ENCODE results near the gene VPS37B.

Gene VPS37B

GRCh38 chr12:122850695-122851350 is 45.1 kb downstream of the VPS37B start:
- DNase-seq: no peak

GRCh38 chr12:122850048-122850445 is 45.9 kb downstream of the VPS37B start:
- no peak for DNase-seq

DNA sequence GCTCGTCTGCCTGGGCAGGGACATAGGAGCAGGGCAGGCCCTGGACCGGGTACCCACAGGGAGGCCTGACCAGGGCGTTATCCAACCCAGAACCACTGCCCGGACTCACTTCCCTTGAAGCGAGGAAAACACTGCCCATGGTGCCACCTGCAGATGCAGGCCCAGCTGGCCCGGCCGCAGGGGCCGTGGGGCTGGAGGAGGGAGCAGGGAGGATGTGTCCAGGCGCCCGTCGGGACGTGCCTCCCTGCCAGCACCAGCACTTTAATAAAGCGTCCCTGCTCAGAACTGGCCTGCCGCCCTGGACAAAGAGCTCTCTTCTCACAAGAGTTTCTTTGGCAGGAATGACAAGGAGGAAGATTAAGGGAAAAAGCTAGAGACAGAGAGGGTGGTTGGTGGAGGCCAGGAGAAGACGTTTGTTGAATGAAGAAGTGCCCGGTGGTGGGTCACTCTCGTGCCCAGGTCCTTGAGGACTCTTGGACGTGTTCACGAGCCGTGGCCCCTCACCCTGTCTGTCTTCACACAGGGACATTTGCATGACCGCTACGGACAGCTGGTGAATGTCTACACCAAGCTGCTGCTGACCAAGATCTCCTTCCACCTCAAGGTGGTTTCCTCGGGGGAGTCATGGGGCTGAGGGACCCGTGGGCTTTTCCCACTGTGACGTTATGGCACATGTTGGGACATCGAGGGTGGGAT is 46.4 kb downstream of the VPS37B start:
- no peak for DNase-seq

GRCh38 chr12:122848471-122849351 is 47.2 kb downstream of the VPS37B start:
- DNase-seq: no peak

DNA sequence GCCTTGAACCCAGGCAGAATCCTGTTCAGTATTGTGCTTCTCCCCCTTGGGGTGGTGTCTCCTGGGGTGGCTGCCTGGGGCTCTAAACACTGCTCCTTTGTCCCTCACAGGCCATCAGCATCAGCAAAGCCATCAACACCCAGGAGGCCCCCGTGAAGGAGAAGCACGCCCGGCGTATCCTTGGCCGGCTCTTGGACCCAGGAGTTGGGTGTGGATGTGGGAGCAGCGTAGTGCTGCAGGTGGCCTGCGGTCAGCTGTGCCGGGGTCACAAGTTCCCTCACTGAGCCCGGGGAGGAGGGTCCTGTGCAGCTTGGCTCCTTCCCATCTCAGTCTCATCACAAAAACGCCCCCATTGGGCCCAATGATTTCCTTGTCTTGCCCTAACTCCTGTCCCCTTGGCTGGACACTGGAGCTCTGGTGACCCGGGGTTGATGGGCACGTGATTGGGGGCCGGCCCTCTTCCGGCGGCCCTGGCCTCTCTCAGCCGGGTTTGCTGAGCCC is 48.0 kb downstream of the VPS37B start:
- DNase-seq: no peak

DNA sequence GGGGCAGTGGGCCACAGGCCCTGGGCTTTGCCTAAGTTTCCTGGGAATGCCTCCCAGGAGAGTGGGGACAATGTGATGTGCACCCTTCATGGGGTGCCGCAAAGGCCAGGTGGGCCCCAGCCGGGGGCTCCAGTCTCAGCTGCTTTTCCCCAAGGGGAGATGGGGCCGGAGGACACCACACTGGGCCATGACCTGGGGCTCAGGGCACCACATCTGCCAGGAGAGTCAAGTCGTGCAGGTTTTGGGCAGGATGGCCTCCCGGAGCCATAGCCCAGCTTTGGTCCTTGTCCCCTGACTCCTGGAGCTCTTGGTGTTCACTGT is 48.4 kb downstream of the VPS37B start:
- DNase-seq: no peak

- no peak for DNase-seq
Observed at GRCh38 chr12:122846622-122847515, 49.1 kb downstream of the VPS37B start.

DNA sequence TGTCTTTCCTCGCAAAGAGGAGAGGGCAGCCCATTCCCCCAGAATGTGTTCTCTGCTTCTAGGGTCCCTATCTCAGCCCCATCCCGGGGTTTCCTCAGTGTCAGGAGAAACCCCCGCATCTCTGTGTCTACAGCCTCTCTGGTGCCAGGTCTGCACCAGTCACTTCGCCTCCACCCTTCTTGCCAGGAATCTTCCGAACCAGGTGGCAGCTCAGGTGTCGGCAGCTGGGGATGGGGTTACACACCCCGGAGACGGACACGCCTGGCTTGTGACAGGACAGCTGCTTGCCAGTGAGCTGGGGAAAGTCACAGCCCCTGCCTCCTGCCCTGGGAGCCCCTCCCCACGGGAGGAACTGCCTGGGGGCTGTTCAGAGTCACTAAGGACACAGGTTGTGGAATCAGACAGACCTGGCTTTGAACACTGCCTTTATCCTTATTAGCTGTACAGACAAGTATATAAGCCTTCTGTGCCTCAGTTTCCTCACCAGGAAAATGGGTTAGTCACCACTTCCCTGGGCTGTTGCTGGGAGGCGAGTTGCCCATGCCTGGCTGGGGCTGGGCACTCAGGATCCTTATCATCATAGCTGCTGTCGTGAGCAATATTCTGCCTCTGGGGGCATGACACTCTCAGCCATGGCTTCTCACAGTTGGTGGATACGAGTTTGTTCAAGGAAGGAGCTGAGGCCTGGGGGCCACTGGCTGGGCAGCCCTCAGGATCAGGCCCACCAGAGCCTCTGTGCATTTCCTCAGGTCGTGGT is 49.9 kb downstream of the VPS37B start:
- DNase-seq: no peak

DNA sequence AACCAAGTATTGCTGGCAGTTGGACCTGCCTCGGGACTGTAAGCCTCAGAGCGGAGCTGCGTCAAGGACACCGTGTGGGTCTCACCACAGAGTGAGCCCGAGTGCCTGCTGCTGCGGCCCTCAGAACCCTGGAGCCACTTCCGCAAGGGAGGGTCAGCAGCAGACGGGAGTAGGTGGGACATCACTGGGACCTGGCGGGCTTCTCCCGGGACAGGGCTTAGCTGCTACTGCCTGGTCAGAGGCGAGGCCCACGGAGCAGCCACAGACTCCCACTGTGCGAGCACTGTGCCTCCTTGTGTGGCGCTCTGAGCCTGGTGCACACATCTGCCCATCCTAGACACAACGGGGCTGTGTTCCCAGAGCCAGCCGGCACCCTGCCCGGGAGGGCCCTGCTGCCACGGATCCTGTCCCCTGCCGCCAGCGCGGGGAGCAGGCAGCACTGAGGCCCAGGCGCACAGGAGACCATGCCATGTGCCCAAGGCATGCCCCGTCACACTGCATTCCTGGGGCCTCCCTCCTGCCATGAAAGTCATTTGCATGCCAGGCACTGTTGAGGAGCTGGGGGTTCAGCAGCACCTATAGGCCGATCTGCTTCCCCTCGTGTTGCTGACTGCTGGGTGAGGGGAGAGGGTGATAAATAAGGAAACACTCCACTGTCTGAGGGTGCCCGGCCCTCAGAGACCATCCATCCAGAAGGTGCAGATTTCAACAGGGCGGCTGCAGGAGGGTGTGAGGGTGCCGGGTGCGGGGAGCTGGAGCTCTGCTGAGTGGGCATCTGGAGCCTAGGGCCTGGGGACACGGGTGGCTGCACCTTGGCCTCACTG is 50.7 kb downstream of the VPS37B start:
- no peak for DNase-seq

DNA sequence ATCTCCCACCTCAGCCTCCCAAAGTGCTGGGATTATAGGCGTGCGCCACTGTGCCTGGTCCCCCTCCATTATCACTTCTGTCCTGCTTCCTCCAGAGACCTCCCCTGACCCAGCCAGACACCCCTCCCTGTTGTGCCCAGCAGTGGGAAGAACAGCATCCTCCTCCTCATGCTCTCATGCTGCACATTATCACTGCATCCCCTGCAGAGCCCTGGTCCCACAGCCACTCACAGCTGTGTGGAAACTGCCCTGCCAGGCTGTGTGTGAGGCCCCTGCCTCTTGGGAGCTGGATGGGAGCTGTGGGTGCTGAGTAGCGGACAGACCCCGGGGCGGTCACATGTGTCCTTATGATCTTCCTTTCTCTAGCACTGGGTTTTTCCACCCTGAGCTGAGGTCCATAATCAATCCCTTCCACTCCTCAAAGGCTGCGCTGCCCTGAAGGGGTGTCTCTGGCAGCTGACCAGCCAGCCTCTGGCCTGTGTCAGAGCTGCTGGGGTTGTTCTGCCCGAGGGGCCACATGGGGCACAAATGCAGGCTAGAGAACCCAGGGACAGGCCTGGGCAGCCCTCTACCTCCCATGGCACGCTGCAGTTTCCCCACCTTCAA is 51.5 kb downstream of the VPS37B start:
- DNase-seq: no peak

- no peak for DNase-seq
Observed at GRCh38 chr12:122843455-122843854, 52.5 kb downstream of the VPS37B start.

DNA sequence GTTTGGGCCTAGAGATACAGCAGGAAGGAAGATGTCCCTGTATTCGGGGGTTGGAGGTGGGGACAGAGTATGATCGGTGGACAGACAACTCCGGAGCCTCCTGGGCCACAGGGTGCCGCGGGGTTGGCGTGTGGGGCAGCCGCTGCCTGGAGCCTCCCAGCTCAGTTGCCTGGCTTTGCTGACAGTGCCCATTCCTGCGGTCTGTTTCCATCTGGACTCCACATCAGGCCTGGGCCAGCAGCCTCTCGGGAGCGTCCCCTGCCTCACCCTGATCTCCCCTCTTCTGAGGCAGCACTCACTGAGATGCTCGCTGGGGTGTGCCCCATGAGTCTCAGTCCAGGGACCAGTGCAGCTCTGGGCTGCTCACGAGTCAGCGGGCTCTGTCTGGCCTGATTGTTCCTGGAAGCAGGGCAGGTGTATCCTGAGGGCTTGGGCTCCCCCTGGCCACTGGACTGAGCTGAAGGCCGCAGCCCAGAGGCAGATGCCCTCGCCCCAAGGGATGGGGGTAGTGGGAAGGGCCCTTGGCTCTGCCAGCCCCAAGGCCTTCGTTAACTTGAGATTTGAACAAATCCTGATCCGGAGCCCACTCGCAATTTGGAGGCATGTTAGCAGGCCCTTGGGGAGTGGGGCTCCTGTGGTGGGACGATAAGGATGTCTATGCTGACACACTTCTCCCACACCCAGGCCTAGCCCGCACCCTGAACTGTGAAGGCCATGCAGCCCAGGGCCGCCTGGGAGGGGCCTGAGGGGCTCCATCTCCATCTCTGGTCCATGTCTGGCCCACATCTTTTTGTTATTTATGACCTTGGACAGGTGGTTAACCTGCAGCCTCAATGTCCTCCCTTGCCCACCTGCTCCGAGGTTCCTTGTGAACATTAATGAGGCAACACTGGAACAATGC is 53.2 kb downstream of the VPS37B start:
- no peak for DNase-seq

DNA sequence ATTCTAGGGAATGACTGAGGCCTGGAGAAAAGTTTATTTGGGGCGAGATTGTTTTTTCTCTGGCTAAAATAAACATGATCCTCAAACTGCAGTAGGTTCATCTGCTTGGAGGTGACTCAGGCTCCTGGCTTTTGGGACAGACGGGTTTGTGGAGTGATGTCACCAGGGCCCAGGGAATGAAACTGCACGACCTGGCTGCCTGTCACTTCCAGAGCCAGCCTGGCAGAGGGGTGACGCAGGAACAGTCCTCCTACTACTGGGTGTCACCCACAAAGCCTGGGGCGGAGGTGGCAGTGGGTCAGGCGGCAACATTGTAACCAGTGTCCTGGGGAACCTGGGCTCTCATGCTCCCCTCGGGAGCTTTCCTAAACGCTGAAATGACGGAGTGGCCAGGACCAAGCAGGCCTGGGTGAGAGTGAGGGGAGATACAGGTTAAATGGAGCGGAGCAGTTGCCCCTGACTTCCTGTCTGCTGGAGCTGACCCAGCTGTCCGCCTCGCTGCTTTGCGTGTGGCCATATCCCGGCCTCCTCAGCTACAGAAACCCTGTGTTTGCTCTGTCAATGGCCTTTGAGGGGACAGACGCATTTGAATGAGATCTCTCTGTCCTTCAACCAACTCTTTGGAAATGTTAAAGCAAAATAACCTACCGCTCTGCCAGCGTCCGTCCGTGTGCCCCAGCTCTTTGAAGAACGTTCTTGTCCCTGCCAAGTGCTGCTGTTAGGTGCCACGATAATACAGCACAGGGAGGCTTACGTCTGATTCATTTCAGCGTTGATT is 54.2 kb downstream of the VPS37B start:
- no peak for DNase-seq

DNA sequence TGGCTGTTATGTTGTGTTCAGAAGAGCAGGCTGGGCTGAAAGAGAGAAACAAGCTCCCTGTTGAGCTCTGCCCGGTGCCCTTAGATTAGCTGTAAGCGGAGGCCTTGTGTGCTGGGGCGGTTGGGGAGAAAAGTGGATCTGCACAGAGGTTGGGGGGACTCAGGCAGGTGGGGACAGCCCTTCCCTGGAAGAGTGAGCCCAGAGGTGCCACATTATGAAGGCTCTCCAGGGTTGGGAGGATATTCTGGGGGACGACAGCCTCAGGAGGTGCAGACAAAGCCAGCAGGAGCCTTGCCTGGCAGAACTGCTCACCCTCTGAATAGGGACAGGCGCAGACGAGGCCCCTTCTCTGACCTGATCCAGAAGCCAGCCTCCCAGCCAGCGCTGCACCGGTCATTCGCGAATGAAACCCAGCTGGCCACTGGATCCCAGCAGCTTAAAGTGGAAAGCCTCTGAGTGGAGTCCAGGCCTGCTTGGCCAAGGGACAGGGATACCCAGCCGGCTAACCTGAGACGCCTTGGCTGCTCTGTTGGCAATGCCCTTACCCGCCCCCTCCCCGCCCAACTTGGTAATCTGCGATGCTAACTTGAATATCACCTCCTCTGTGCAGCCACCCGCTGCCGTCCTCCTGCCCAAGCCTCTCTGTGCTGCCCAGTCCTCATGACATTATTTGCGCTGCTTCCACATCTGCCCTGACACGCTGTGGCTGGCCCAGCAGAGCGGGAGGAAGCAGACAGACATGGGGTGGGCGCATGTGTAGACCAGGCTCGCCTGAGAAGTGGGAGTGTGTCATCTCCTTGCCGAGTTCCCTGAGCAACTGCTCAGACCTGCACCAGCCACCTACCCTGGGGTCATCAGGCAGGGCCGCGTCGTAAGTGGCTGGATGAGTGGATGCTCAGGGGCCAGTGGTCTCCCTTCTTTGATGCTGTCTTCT is 55.1 kb downstream of the VPS37B start:
- no peak for DNase-seq

- DNase-seq: no peak
Observed at GRCh38 chr12:122839907-122840554, 55.9 kb downstream of the VPS37B start.

- DNase-seq: no peak
Observed at GRCh38 chr12:122838841-122839240, 57.1 kb downstream of the VPS37B start.

Measured in T1000 (cell line).